ENCODE results near the gene EZH1.

DNA sequence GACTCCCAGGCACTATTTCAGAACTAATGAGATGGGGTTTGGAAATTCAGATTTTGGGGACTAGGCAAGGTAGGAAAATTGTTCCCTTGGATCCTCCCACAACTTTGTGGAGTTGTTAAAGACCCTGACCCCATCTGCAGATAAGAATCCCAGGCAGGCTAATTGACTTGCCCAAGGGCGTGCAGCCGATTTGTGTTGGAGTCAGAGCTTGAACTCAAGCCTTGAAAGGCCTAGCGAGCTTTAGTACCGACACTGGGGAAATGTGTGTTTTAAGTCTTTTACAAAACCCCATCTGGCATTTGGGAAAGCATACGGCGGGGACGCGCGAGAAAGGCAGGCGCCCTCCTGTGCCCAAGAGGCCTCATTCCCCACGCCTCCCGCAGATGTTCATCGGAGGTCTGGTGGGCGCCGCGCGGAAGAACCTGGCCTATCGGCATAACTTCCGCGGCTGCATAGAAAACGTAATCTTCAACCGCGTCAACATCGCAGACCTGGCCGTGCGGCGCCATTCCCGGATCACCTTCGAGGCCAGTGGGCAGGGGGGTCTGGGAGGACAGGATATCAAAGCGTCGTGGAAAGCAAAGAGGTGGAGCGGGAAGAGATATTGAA, 58.2 kb downstream of the EZH1 start:
- TF ChIP-seq POLR2AphosphoS5 (IDR thresholded peaks at IDR 0.05) (no peak), POLR2A (IDR thresholded peaks at IDR 0.05) (no peak), CTCF (IDR thresholded peaks at IDR 0.05) (no peak)

Data from suprapubic skin (tissue), 4 donors.